Ovary (tissue), 9 donors: Measurements from ENCODE around the gene GLIS2. TPM values are rescaled to one million over a fixed set of nuclear protein-coding genes. Genes with fewer than 3 reads are reported as not detected.

Experiments
- DNase-seq, 5 donors: peaks; one replicate each; pipeline ENCODE4 v3.0.0-alpha.2; 2019 to 2020
- H3K27ac ChIP-seq, 2 donors: fragments of 200-600 bp; one replicate each; pipeline versions ENCODE4 v1.5.1 to v1.8.0; 2019 to 2022
- H3K27me3 ChIP-seq: fragments of 200-600 bp; one replicate; pipeline ENCODE4 v1.8.0; 2022
- H3K36me3 ChIP-seq: fragments of 200-600 bp; sonication (generic); one replicate; pipeline ENCODE4 v1.5.1; 2019
- H3K4me1 ChIP-seq: one replicate; pipeline ENCODE4 v1.8.1; 2013; ENCODE audit warnings: mild to moderate bottlenecking, moderate library complexity; ENCODE audit not compliant: insufficient read depth
- H3K4me3 ChIP-seq: fragments of 200-600 bp; sonication (generic); one replicate; pipeline ENCODE4 v1.5.1; 2017
- H3K9me3 ChIP-seq, 2 donors: fragments of 200-600 bp in 1 of 2; sonication (generic) in 1 of 2; one replicate each; pipeline versions ENCODE4 v1.5.1 to v1.8.1; 2013 to 2019; ENCODE audit warnings: mild to moderate bottlenecking in 1 of 2, moderate library complexity in 1 of 2
- EP300 ChIP-seq: sonication (generic); formaldehyde crosslinking; IDR thresholded peaks from one replicate; pipeline ENCODE4 v1.6.1; 2017; ENCODE audit warnings: antibody characterized with exemption
- POLR2A ChIP-seq: fragments of 450-650 bp; IDR thresholded peaks from one replicate; pipeline ENCODE4 v1.6.1; 2017; ENCODE audit warnings: antibody characterized with exemption, mild to moderate bottlenecking, moderate library complexity
- WGBS, 3 donors: extraction: QIAGEN DNeasy Blood & Tissue Kit in 1 of 3; methylation state at CpG; one replicate each; pipeline versions ENCODE4 v1.1.5 to v1.1.7; 2013 to 2017; 5-methylcytosine and 5-hydroxymethylcytosine counted together
- intact Hi-C, 4 donors: fragments of 100-400 bp; cut with DNase I; formaldehyde crosslinking; loops; one replicate each; pipeline versions ENCODE4 v1.11.0 to v1.15.1; 2022 to 2023
- polyA plus RNA-seq, 2 donors: library from polyadenylated mRNA; stranded (reverse); fragments of 200-250 nt in 1 of 2; fragments of 350-450 nt in 1 of 2; fragmentation: Illumina TruSeq in 1 of 2; extraction: RNeasy Lipid Tissue Mini Kit (QIAGEN cat#74804) in 1 of 2; gene quantifications; one replicate each; pipeline ENCODE4 v1.2.3, GENCODE V29; 2013 to 2014
- total RNA-seq, 7 donors: library from RNA; depleted of rRNA in 2 of 7; stranded (reverse); fragments of >200 nt in 2 of 7; fragmentation: NEBNext Ultra II Directional in 3 of 7; extraction: Animal tissue kit (Norgen Biotek cat#: 25700) in 3 of 7; gene quantifications; one replicate each; pipeline versions ENCODE4 v1.1.0 to v1.2.4, GENCODE V29; 2016 to 2023
- TF ChIP-seq, protein P1 (sequence below), 3 donors: fragments of 450-650 bp in 2 of 3; fragments of 200-600 bp in 1 of 3; IDR thresholded peaks; one replicate each; pipeline versions ENCODE4 v1.5.1 to v1.8.0; 2016 to 2022; ENCODE audit warnings: antibody characterized with exemption in 3 of 3, mild to moderate bottlenecking in 1 of 3
- donor health status: DM: no; HTN: no; CAD: no; lungs with moderate emphysema.
- donor health status: DM: no; HTN: no; CAD: no.
- donor health status: Bipolar disorder and iron deficiency.
- donor health status: DM: yes; HTN: yes; CAD: no.
- donor health status: DM: no; HTN: no; CAD: no.
- donor health status: DM: yes; HTN: yes; CAD: no.

GLIS2 gene
- total and polyA plus RNA-seq, 9 donors, result 1.6 to 79.5 (median 38.4) TPM

- DNase-seq, result no peak
- H3K4me1 ChIP-seq, result peaks cover 20% of the 10 kb centered on the region
- 65 to 83% (median 73%) methylated on average over 21 of the region's 21 CpGs for WGBS, 3 donors
- intact Hi-C loops, result no loop called here
- no peaks in the 10 kb centered on the region for H3K27me3 ChIP-seq
- TF ChIP-seq POLR2A, result no peak
- TF ChIP-seq, protein P1, sequence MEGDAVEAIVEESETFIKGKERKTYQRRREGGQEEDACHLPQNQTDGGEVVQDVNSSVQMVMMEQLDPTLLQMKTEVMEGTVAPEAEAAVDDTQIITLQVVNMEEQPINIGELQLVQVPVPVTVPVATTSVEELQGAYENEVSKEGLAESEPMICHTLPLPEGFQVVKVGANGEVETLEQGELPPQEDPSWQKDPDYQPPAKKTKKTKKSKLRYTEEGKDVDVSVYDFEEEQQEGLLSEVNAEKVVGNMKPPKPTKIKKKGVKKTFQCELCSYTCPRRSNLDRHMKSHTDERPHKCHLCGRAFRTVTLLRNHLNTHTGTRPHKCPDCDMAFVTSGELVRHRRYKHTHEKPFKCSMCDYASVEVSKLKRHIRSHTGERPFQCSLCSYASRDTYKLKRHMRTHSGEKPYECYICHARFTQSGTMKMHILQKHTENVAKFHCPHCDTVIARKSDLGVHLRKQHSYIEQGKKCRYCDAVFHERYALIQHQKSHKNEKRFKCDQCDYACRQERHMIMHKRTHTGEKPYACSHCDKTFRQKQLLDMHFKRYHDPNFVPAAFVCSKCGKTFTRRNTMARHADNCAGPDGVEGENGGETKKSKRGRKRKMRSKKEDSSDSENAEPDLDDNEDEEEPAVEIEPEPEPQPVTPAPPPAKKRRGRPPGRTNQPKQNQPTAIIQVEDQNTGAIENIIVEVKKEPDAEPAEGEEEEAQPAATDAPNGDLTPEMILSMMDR (IDR thresholded peaks at IDR 0.05), result no peak
- TF ChIP-seq EP300, result no peak
- H3K27ac ChIP-seq, result no peak overlapping the region
- no peaks in the 10 kb centered on the region for H3K36me3 ChIP-seq
- no peaks in the 10 kb centered on the region for H3K9me3 ChIP-seq
- H3K4me3 ChIP-seq, result no peak overlapping the region
Measured at GRCh38 chr16:4382795-4383357, 67.0 kb downstream of the GLIS2 start.

DNA sequence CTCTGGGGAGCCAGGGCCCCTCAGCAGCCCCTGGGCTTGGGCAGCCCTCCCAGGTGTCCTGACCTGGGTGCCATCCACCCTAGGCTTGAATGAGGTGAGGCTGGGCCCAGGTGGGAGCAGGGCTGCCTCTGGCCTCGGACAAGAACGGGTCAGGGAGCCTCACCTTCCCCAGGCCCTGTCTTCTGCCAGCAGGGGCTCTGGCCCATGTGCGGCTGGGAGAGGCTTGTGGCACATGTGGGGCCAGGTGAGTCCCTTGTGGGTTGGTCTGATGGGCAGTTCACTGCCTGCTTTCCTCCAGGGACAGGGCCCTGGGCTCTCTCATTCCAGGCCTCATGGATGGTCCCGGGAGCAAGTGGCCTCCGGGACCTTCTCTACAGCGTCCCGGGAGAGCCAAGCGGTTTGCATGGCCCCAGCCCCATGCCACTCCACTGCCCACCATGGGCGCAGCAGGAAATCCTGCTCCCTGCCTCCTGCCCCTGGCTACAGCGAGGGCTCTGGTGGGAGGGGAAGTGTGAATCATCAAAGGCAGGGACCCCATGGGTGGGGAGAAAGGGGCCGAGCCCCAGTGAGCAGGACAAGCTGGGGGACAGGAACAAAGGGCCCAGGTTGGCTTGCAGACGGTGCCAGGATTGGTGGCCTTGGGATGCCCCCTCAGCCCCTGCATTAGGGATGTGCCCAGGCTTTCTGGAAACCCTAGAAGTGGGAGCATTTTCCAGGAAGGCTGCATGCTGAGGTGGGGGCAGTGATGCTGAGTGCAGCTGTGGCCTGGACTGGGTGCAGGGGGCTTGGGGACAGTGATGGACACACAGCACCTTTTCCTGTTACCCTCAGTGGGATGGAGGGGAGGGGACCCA is 68.0 kb downstream of the GLIS2 start:
- H3K4me3 ChIP-seq, result no peak overlapping the region
- WGBS, 3 donors, result 79 to 81% (median 80%) methylated on average over 10 to 12 of the region's 12 CpGs
- no peaks in the 10 kb centered on the region for H3K9me3 ChIP-seq
- no peaks in the 10 kb centered on the region for H3K36me3 ChIP-seq
- intact Hi-C loops, result no loop called here
- H3K27ac ChIP-seq, result no peak overlapping the region
- peaks cover 14% of the 10 kb centered on the region for H3K4me1 ChIP-seq
- DNase-seq, result no peak
- no peak for TF ChIP-seq POLR2A
- TF ChIP-seq, protein P1 (IDR thresholded peaks at IDR 0.05), result no peak
- no peak for TF ChIP-seq EP300
- H3K27me3 ChIP-seq, result no peaks in the 10 kb centered on the region

DNA sequence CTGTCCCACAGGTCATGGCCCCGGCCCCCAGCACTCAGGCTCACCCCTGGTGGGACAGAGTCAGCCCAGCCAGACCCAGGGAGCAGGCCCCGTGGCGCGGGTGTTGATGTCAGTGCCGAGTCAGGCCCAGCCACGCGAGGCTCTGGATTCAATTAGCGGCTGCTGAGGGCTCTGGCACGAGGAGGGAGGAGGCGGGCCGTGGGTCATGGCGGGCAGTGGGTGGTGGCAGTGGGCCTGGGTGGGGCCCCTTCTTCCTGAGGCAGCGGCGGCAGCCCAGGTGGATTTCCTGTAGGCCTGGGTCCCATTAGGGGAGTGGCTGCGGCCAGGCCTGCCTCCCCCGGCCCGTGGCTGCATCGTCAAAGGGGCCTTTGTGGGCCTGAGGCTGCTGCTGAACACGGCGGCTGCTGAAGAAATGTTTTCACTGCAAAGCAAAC is 68.7 kb downstream of the GLIS2 start:
- H3K27ac ChIP-seq, result no peak overlapping the region
- no peak for DNase-seq
- H3K4me1 ChIP-seq, result peaks cover 14% of the 10 kb centered on the region
- no peaks in the 10 kb centered on the region for H3K27me3 ChIP-seq
- intact Hi-C loops, result no loop called here
- 53 to 58% (median 54%) methylated on average over 18 to 20 of the region's 20 CpGs for WGBS, 3 donors
- no peaks in the 10 kb centered on the region for H3K36me3 ChIP-seq
- no peaks in the 10 kb centered on the region for H3K9me3 ChIP-seq
- TF ChIP-seq POLR2A, result no peak
- TF ChIP-seq, protein P1 (IDR thresholded peaks at IDR 0.05), result no peak
- TF ChIP-seq EP300, result no peak
- no peak overlapping the region for H3K4me3 ChIP-seq

DNA sequence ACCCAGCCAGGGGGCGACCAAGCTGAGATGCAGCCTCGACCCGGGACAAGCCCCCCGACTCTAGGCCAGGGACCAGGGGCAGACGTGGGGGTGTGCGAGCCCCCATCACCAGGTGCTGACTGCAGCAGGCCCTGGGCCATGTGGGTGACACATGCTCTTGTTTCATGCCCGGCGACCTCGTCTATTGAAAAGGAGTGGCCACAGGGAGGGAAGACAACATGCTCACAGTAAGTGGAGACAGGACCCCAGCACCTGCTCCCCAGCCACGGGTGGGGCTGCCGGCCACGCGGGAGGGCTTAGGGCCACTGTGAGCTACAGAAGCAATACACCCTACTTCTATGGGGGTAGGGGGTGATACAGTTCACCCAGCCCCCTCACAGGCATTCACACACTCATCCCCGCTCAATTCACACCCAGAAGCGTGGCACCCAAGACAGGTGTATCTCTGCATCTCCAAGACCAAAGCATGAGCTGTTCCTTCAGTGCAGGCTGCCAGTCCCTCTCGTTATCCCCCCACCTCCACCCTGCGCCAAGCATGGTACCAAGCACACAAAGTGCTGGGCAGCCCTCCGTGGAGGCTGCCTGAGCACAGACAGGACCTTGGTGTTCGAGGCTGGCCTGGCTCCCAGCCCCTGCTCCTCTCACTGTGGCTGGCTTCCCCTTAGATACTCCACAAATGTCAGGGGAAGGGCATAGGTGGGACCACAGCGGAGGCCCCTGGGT is 69.4 kb downstream of the GLIS2 start:
- H3K27ac ChIP-seq, result no peak overlapping the region
- no peaks in the 10 kb centered on the region for H3K9me3 ChIP-seq
- no peaks in the 10 kb centered on the region for H3K36me3 ChIP-seq
- no peaks in the 10 kb centered on the region for H3K27me3 ChIP-seq
- TF ChIP-seq POLR2A (no peak), EP300 (no peak)
- TF ChIP-seq, protein P1 (IDR thresholded peaks at IDR 0.05), result no peak
- 64 to 68% (median 65%) methylated on average over 20 of the region's 20 CpGs for WGBS, 3 donors
- intact Hi-C loops, result no loop called here
- H3K4me3 ChIP-seq, result no peak overlapping the region
- H3K4me1 ChIP-seq, result peaks cover 12% of the 10 kb centered on the region
- no peak for DNase-seq
